HEK293 (cell line): ENCODE results near the gene HIKESHI.

Experiments used
- CTCF ChIA-PET: fragments of 350-600 bp; formaldehyde crosslinking; extraction: SDS; loops from one replicate; lab custom pipeline; 2021; ENCODE audit warnings: antibody characterized with exemption; lab: Yijun Ruan, JAX
- POLR2A ChIA-PET: fragments of 300-600 bp; formaldehyde crosslinking; extraction: SDS; loops from one replicate; lab custom pipeline; 2020; ENCODE audit warnings: antibody characterized with exemption, inconsistent platforms; lab: Yijun Ruan, JAX
- H3K27ac ChIP-seq: fragments of 200-500 bp; sonication (Bioruptor generic); 2 replicates; pipeline ENCODE4 v1.5.1; 2014; ENCODE audit warnings: low read depth, low read length, control low read depth, inconsistent platforms; ENCODE audit errors: extremely low read depth
- H3K36me3 ChIP-seq, 2 experiments: fragments of 200-500 bp in 1 of 2; sonication (Bioruptor generic) in 1 of 2; 1 replicate in 1 of 2; 2 replicates in 1 of 2; pipeline ENCODE4 v1.5.1; 2014 to 2017; ENCODE audit warnings: inconsistent platforms in 2 of 2, low read length in 2 of 2; ENCODE audit not compliant: control insufficient read depth in 2 of 2, insufficient read depth in 1 of 2
- H3K4me1 ChIP-seq: fragments of 200-500 bp; sonication (Bioruptor generic); 2 replicates; pipeline ENCODE4 v1.5.1; 2014; ENCODE audit warnings: mild to moderate bottlenecking, low read length, inconsistent platforms; ENCODE audit not compliant: control insufficient read depth, insufficient read depth
- H3K4me3 ChIP-seq: 2 replicates; pipeline ENCODE4 v1.5.1; 2011; ENCODE audit warnings: low read depth, mild to moderate bottlenecking, control low read depth, low read length, moderate library complexity
- H3K9me3 ChIP-seq: fragments of 200-500 bp; sonication (Bioruptor generic); 2 replicates; pipeline ENCODE4 v1.5.1; 2014; ENCODE audit warnings: low read depth, low read length, inconsistent platforms; ENCODE audit not compliant: control insufficient read depth, insufficient read depth
- HIC1 ChIP-seq: fragments of 450-650 bp; formaldehyde crosslinking; IDR thresholded peaks from 2 replicates; pipeline ENCODE4 v1.5.1; 2016; ENCODE audit warnings: missing biosample characterization, missing genetic modification characterization
- HOXC10 ChIP-seq: sonication (generic); formaldehyde crosslinking; IDR thresholded peaks from 2 replicates; pipeline ENCODE4 v1.8.1; 2023; ENCODE audit warnings: mild to moderate bottlenecking, missing genetic modification reagents
- OVOL3 ChIP-seq: fragments of 450-650 bp; formaldehyde crosslinking; IDR thresholded peaks from 2 replicates; pipeline ENCODE4 v1.5.1; 2016; ENCODE audit warnings: missing biosample characterization, missing genetic modification characterization
- PRDM4 ChIP-seq: fragments of 450-650 bp; formaldehyde crosslinking; IDR thresholded peaks from 2 replicates; pipeline ENCODE4 v1.5.1; 2017; ENCODE audit warnings: missing biosample characterization, missing genetic modification characterization
- REST ChIP-seq: fragments of 450-650 bp; formaldehyde crosslinking; IDR thresholded peaks from 2 replicates; pipeline ENCODE4 v1.5.1; 2016; ENCODE audit warnings: missing biosample characterization, missing genetic modification characterization
- SP3 ChIP-seq: fragments of 450-650 bp; formaldehyde crosslinking; IDR thresholded peaks from 2 replicates; pipeline ENCODE4 v1.5.1; 2016; ENCODE audit warnings: missing biosample characterization, missing genetic modification characterization
- ZBTB48 ChIP-seq: fragments of 450-650 bp; formaldehyde crosslinking; IDR thresholded peaks from 2 replicates; pipeline ENCODE4 v1.5.1; 2016; ENCODE audit warnings: missing biosample characterization, missing genetic modification characterization
- ZEB2 ChIP-seq: fragments of 450-650 bp; formaldehyde crosslinking; IDR thresholded peaks from 2 replicates; pipeline ENCODE4 v1.5.1; 2016; ENCODE audit warnings: missing biosample characterization, missing genetic modification characterization
- ZNF366 ChIP-seq: fragments of 450-650 bp; formaldehyde crosslinking; conservative IDR thresholded peaks from 2 replicates; pipeline ENCODE4 v1.5.1; 2016; ENCODE audit warnings: missing biosample characterization, missing genetic modification characterization
- ZNF518A ChIP-seq: fragments of 450-650 bp; formaldehyde crosslinking; conservative IDR thresholded peaks from 2 replicates; pipeline ENCODE4 v1.5.1; 2016; ENCODE audit warnings: low read depth, missing biosample characterization, missing genetic modification characterization
- ZNF555 ChIP-seq: fragments of 450-650 bp; formaldehyde crosslinking; conservative IDR thresholded peaks from 2 replicates; pipeline ENCODE4 v1.5.1; 2017; ENCODE audit warnings: missing biosample characterization, mild to moderate bottlenecking, missing genetic modification characterization, inconsistent platforms
- ZNF664 ChIP-seq: fragments of 450-650 bp; formaldehyde crosslinking; IDR thresholded peaks from 2 replicates; pipeline ENCODE4 v1.5.1; 2016; ENCODE audit warnings: missing biosample characterization, missing genetic modification characterization
- ZNF701 ChIP-seq: fragments of 450-650 bp; formaldehyde crosslinking; IDR thresholded peaks from 2 replicates; pipeline ENCODE4 v1.5.1; 2016; ENCODE audit warnings: missing biosample characterization, missing genetic modification characterization
- ZNF76 ChIP-seq: fragments of 450-650 bp; formaldehyde crosslinking; IDR thresholded peaks from 2 replicates; pipeline ENCODE4; 2016; ENCODE audit warnings: low read depth, missing biosample characterization, missing genetic modification characterization, borderline replicate concordance
- TF ChIP-seq, protein P1 (sequence below): fragments of 450-650 bp; formaldehyde crosslinking; IDR thresholded peaks from 2 replicates; pipeline ENCODE4 v1.5.1; 2017; ENCODE audit warnings: missing biosample characterization, missing genetic modification characterization
- TF ChIP-seq, protein P2 (sequence below): fragments of 450-650 bp; formaldehyde crosslinking; IDR thresholded peaks from 2 replicates; pipeline ENCODE4 v1.5.1; 2016; ENCODE audit warnings: missing biosample characterization, missing genetic modification characterization

The HIKESHI gene

GRCh38 chr11:86255896-86256295 lies 46.1 kb upstream of the HIKESHI start (continued):
- no peak for TF ChIP-seq PRDM4
- TF ChIP-seq, all 188 proteins: peak for 0

GRCh38 chr11:86256608-86257007 lies 45.4 kb upstream of the HIKESHI start:
- ChIA-PET CTCF (no interaction called here), POLR2A (no interaction called here)
- H3K4me1 ChIP-seq: no peaks in the 10 kb centered on the region
- H3K36me3 ChIP-seq: peaks cover 8 to 47% of the 10 kb centered on the region in 2 experiments
- TF ChIP-seq ZNF555 (tag by site-specific recombination) (no peak), ZBTB48 (tag by site-specific recombination) (no peak), SP3 (tag by site-specific recombination) (no peak), ZNF366 (tag by site-specific recombination) (no peak), ZEB2 (no peak), REST (tag by site-specific recombination) (no peak), HIC1 (no peak), HOXC10 (CRISPR knock-in tag) (no peak), ZNF518A (tag by site-specific recombination) (no peak), OVOL3 (tag by site-specific recombination) (no peak), ZNF701 (no peak), ZNF664 (tag by site-specific recombination) (no peak), ZNF76 (tag by site-specific recombination) (no peak)
- TF ChIP-seq, protein P1, sequence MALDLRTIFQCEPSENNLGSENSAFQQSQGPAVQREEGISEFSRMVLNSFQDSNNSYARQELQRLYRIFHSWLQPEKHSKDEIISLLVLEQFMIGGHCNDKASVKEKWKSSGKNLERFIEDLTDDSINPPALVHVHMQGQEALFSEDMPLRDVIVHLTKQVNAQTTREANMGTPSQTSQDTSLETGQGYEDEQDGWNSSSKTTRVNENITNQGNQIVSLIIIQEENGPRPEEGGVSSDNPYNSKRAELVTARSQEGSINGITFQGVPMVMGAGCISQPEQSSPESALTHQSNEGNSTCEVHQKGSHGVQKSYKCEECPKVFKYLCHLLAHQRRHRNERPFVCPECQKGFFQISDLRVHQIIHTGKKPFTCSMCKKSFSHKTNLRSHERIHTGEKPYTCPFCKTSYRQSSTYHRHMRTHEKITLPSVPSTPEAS (tag by site-specific recombination): no peak
- TF ChIP-seq, protein P2, sequence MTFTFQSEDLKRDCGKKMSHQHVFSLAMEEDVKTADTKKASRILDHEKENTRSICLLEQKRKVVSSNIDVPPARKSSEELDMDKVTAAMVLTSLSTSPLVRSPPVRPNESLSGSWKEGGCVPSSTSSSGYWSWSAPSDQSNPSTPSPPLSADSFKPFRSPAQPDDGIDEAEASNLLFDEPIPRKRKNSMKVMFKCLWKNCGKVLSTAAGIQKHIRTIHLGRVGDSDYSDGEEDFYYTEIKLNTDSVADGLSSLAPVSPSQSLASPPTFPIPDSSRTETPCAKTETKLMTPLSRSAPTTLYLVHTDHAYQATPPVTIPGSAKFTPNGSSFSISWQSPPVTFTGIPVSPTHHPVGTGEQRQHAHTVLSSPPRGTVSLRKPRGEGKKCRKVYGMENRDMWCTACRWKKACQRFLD (tag by site-specific recombination): no peak
- H3K9me3 ChIP-seq: no peaks in the 10 kb centered on the region
- H3K4me3 ChIP-seq: no peak overlapping the region
- H3K27ac ChIP-seq: no peak overlapping the region
